Measurements from ENCODE around the gene HIF3A. TPM values are rescaled to one million over a fixed set of nuclear protein-coding genes. Genes with fewer than 3 reads are reported as not detected.

HIF3A gene
- total and polyA plus RNA-seq, 2 of the 8 experiments (the other 6 are each of a cell fraction or from before 2014, with no cell fraction given): 38.6 to 38.8 TPM

DNA sequence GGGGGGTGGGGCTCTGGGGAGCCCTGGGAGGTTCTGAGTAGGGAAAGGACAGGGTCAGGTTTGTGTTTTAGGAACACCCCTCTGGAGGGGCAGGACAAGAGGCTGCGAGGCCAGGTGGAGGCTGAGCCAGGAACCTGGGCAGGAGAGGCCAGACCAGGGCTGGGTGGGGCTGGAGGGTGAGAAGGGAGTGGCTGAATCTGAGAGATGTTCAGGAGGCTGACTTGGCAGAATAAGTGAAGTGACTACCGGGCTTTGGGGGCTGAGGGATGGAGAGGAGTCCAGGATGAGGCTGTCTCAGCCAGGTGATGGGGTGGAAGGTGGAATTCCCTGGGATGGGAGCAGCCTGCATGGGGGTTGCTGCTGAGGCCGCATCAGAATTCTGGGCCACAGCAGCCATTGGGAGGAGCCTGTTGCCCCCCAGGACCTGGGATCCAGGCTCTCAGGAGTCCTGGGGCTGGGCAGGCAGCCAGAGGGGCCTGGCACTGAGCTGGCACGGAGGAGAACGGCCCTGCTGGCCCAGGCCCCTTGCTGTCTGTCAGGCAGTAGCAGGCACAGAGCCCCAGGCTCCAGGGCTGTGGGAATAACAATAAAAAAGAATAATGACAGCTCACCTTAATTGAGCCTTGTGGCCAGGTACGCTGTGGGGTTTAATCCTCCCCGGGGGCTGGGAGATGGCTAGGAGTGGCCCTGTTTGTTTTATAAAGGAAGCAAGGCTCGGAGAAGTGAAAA is 53.4 kb downstream of the HIF3A start (continued):
- TF ChIP-seq NANOG (IDR thresholded peaks at IDR 0.05; ENCODE audit: insufficient read depth, low read depth, low read length, poor library complexity, severe bottlenecking) (no peak), TAF7 (optimal IDR thresholded peaks at IDR 0.05; ENCODE audit: borderline replicate concordance, low read depth, low read length) (no peak), USF2 (IDR thresholded peaks at IDR 0.05; ENCODE audit: low read length) (no peak), CTCF (IDR thresholded peaks at IDR 0.05; ENCODE audit: control extremely low read depth in 1 of 3, insufficient read depth in 1 of 3, low read depth in 1 of 3, low read length in 3 of 3) (no peak), SUZ12 (IDR thresholded peaks at IDR 0.05; ENCODE audit: low read length) (no peak)

Data from H1 (cell line).